Glutamatergic neuron (in vitro differentiated cells): Measurements from ENCODE around the gene MEIS3. TPM values are rescaled to one million over a fixed set of nuclear protein-coding genes. Genes with fewer than 3 reads are reported as not detected.
A peak's percentile ranks its signal among the peaks of the same experiment; 100 is the strongest.

Experiments
- DNase-seq: peaks from one replicate; pipeline ENCODE4 v3.0.0; 2022
- H3K27ac Mint-ChIP-seq: one replicate; pipeline ENCODE4 v1.8.0; 2020; ENCODE audit warnings: mild to moderate bottlenecking, mixed read lengths, inconsistent platforms; ENCODE audit not compliant: unreplicated experiment
- H3K27me3 Mint-ChIP-seq: one replicate; pipeline ENCODE4 v1.8.0; 2020; ENCODE audit warnings: mild to moderate bottlenecking, moderate library complexity, mixed read lengths, inconsistent platforms; ENCODE audit not compliant: unreplicated experiment
- H3K36me3 Mint-ChIP-seq: one replicate; pipeline ENCODE4 v1.8.0; 2020; ENCODE audit warnings: mild to moderate bottlenecking, mixed read lengths, inconsistent platforms; ENCODE audit not compliant: unreplicated experiment
- H3K4me1 Mint-ChIP-seq: one replicate; pipeline ENCODE4 v1.8.0; 2020; ENCODE audit warnings: mild to moderate bottlenecking, low read depth, mixed read lengths, inconsistent platforms; ENCODE audit not compliant: unreplicated experiment
- H3K4me3 Mint-ChIP-seq: one replicate; pipeline ENCODE4 v1.8.0; 2020; ENCODE audit warnings: mild to moderate bottlenecking, mixed read lengths, inconsistent platforms; ENCODE audit not compliant: unreplicated experiment
- H3K9me3 Mint-ChIP-seq: one replicate; pipeline ENCODE4 v1.8.0; 2020; ENCODE audit warnings: mild to moderate bottlenecking, moderate library complexity, mixed read lengths, inconsistent platforms; ENCODE audit not compliant: unreplicated experiment
- CTCF ChIP-seq: fragments of 200-600 bp; sonication (generic); IDR thresholded peaks from one replicate; pipeline ENCODE4 v1.5.0; 2021; ENCODE audit not compliant: partially characterized antibody, unreplicated experiment
- total RNA-seq: library from RNA; stranded (reverse); fragmentation: NEBNext Ultra II Directional; extraction: Animal tissue kit (Norgen Biotek cat#: 25700); gene quantifications from one replicate; pipeline ENCODE4 v1.2.1, GENCODE V29; 2021; ENCODE audit not compliant: unreplicated experiment

The MEIS3 gene
- total RNA-seq, 1 donor from 2014 or later, result 255 TPM

- H3K9me3 Mint-ChIP-seq, result peaks cover 1% of the 10 kb centered on the region
- H3K4me3 Mint-ChIP-seq, result no peak overlapping the region
- no peak overlapping the region for H3K27ac Mint-ChIP-seq
These were observed 61.3 kb downstream of the MEIS3 start for GRCh38 chr19:47357788-47358680.

GRCh38 chr19:47356900-47357299, 62.4 kb downstream of the MEIS3 start:
- Mint-ChIP-seq H3K36me3 (peaks cover 4% of the 10 kb centered on the region), H3K4me3 (no peak overlapping the region), H3K27ac (no peak overlapping the region), H3K4me1 (no peaks in the 10 kb centered on the region), H3K27me3 (peaks cover 9% of the 10 kb centered on the region), H3K9me3 (peaks cover 1% of the 10 kb centered on the region)
- TF ChIP-seq CTCF, result no peak
- DNase-seq, result no peak

More at GRCh38 chr19:47357788-47358680, 61.3 kb downstream of the MEIS3 start:
- H3K27me3 Mint-ChIP-seq, result peaks cover 9% of the 10 kb centered on the region
- H3K4me1 Mint-ChIP-seq, result no peaks in the 10 kb centered on the region
- H3K36me3 Mint-ChIP-seq, result peaks cover 4% of the 10 kb centered on the region
- TF ChIP-seq CTCF, result peak; percentile 16
- DNase-seq, result no peak

GRCh38 chr19:47353307-47353712, 66.0 kb downstream of the MEIS3 start:
- TF ChIP-seq CTCF, result no peak
- Mint-ChIP-seq H3K4me3 (no peak overlapping the region), H3K9me3 (peaks cover 7% of the 10 kb centered on the region), H3K36me3 (peaks cover 4% of the 10 kb centered on the region), H3K4me1 (peaks cover 8% of the 10 kb centered on the region), H3K27ac (no peak overlapping the region), H3K27me3 (peaks cover 8% of the 10 kb centered on the region)
- no peak for DNase-seq

Other genes with a start within 250 kb of the MEIS3 start
- 37.0 TPM for gene BBC3, start 188.3 kb downstream of the MEIS3 start, total RNA-seq
- gene CCDC9, start 163.0 kb downstream of the MEIS3 start, total RNA-seq, result 16.8 TPM
- gene INAFM1, start 144.6 kb downstream of the MEIS3 start, total RNA-seq, result 65.0 TPM
- gene C5AR1, start 109.7 kb downstream of the MEIS3 start, total RNA-seq, result 1.4 TPM
- gene C5AR2, start 87.4 kb downstream of the MEIS3 start, total RNA-seq, result not detected
- 119 TPM for gene DHX34, start 70.2 kb downstream of the MEIS3 start, total RNA-seq
- gene SLC8A2, start 52.4 kb upstream of the MEIS3 start, total RNA-seq, result 115 TPM
- 51.2 TPM for gene KPTN, start 64.7 kb upstream of the MEIS3 start, total RNA-seq
- 262 TPM for gene NAPA, start 95.5 kb upstream of the MEIS3 start, total RNA-seq
- not detected for gene ZNF541, start 153.6 kb upstream of the MEIS3 start, total RNA-seq
- 55.5 TPM for gene BICRA, start 189.6 kb upstream of the MEIS3 start, total RNA-seq